WTC11 (cell line): ENCODE data around the gene CPB2.

Experiments used
- CBFB ChIP-seq: sonication (generic); formaldehyde crosslinking; IDR thresholded peaks from 2 replicates; pipeline ENCODE4 v1.8.1; 2022; ENCODE audit warnings: mild to moderate bottlenecking, low read depth, missing genetic modification reagents
- CREB1 ChIP-seq: sonication (generic); formaldehyde crosslinking; IDR thresholded peaks from 2 replicates; pipeline ENCODE4 v1.8.0; 2023; ENCODE audit warnings: mild to moderate bottlenecking, missing genetic modification reagents
- CTCF ChIP-seq: fragments of 200-600 bp; IDR thresholded peaks from 2 replicates; pipeline ENCODE4 v1.8.0; 2022; ENCODE audit warnings: antibody characterized with exemption
- E2F5 ChIP-seq: sonication (generic); formaldehyde crosslinking; IDR thresholded peaks from 2 replicates; pipeline ENCODE4 v1.8.1; 2022; ENCODE audit warnings: mild to moderate bottlenecking, moderate library complexity, missing genetic modification reagents
- MAX ChIP-seq: sonication (generic); formaldehyde crosslinking; IDR thresholded peaks from 2 replicates; pipeline ENCODE4 v1.8.0; 2022; ENCODE audit warnings: mild to moderate bottlenecking, missing genetic modification reagents
- MYBL2 ChIP-seq: sonication (generic); formaldehyde crosslinking; IDR thresholded peaks from 2 replicates; pipeline ENCODE4 v1.8.1; 2023; ENCODE audit warnings: mild to moderate bottlenecking, moderate library complexity, missing genetic modification reagents
- RELA ChIP-seq: sonication (generic); formaldehyde crosslinking; IDR thresholded peaks from 2 replicates; pipeline ENCODE4 v1.8.1; 2022; ENCODE audit warnings: missing genetic modification reagents, mild to moderate bottlenecking, borderline replicate concordance
- SMAD4 ChIP-seq: sonication (generic); formaldehyde crosslinking; IDR thresholded peaks from 2 replicates; pipeline ENCODE4 v1.8.0; 2022; ENCODE audit warnings: mild to moderate bottlenecking, missing genetic modification reagents
- USF2 ChIP-seq: sonication (generic); formaldehyde crosslinking; IDR thresholded peaks from 2 replicates; pipeline ENCODE4 v1.8.1; 2023; ENCODE audit warnings: mild to moderate bottlenecking, missing genetic modification reagents, moderate library complexity
- ZNF121 ChIP-seq: sonication (generic); formaldehyde crosslinking; IDR thresholded peaks from 2 replicates; pipeline ENCODE4 v1.8.0; 2023; ENCODE audit warnings: missing genetic modification reagents
- ZNF138 ChIP-seq: sonication (generic); formaldehyde crosslinking; conservative IDR thresholded peaks from 2 replicates; pipeline ENCODE4 v1.8.1; 2022; ENCODE audit warnings: mild to moderate bottlenecking, moderate library complexity, missing genetic modification reagents
- ZNF512 ChIP-seq: sonication (generic); formaldehyde crosslinking; IDR thresholded peaks from 2 replicates; pipeline ENCODE4 v1.8.1; 2022; ENCODE audit warnings: missing genetic modification reagents, borderline replicate concordance

GRCh38 chr13:46126056-46126455 is 21.2 kb upstream of the CPB2 start:
- TF ChIP-seq ZNF121 (CRISPR knock-in tag) (no peak), CTCF (no peak), USF2 (no peak), CREB1 (no peak), ZNF138 (CRISPR knock-in tag) (no peak), CBFB (CRISPR knock-in tag) (no peak), RELA (CRISPR knock-in tag) (no peak), SMAD4 (CRISPR knock-in tag) (no peak), MYBL2 (no peak), MAX (CRISPR knock-in tag) (no peak), ZNF512 (CRISPR knock-in tag) (no peak), E2F5 (no peak)
